Smooth muscle cell (in vitro differentiated cells): ENCODE data around the gene FASLG. TPM values are rescaled to one million over a fixed set of nuclear protein-coding genes. Genes with fewer than 3 reads are reported as not detected.

Experiments used
- DNase-seq: peaks from one replicate; lab custom pipeline; 2025; ENCODE audit not compliant: unreplicated experiment; lab: John Stamatoyannopoulos, UW
- H2AFZ ChIP-seq: fragments of 200-600 bp; sonication (generic); 2 replicates; pipeline ENCODE4 v1.6.0; 2016; ENCODE audit warnings: antibody characterized with exemption, low read depth, mild to moderate bottlenecking
- H3F3A ChIP-seq: fragments of 200-600 bp; sonication (generic); 2 replicates; pipeline ENCODE4 v1.6.0; 2017; ENCODE audit warnings: antibody characterized with exemption, low read depth
- H3K27ac ChIP-seq: fragments of 200-600 bp; sonication (generic); 2 replicates; pipeline ENCODE4 v1.5.1; 2016; ENCODE audit warnings: low read depth, mild to moderate bottlenecking
- H3K27me3 ChIP-seq: fragments of 200-600 bp; sonication (generic); 2 replicates; pipeline ENCODE4 v1.6.1; 2016; ENCODE audit warnings: low read depth, mild to moderate bottlenecking
- H3K36me3 ChIP-seq: fragments of 200-600 bp; sonication (generic); 2 replicates; pipeline ENCODE4 v1.5.1; 2016; ENCODE audit warnings: low read depth
- H3K4me1 ChIP-seq: fragments of 200-600 bp; sonication (generic); 2 replicates; pipeline ENCODE4 v1.5.1; 2016; ENCODE audit warnings: low read depth
- H3K4me2 ChIP-seq: fragments of 200-600 bp; sonication (generic); 2 replicates; pipeline ENCODE4 v1.6.0; 2016; ENCODE audit warnings: mild to moderate bottlenecking
- H3K4me3 ChIP-seq: fragments of 200-600 bp; sonication (generic); 2 replicates; pipeline ENCODE4 v1.5.1; 2016; ENCODE audit warnings: mild to moderate bottlenecking
- H3K79me2 ChIP-seq: fragments of 200-600 bp; sonication (generic); 2 replicates; pipeline ENCODE4 v1.6.0; 2016; ENCODE audit warnings: low read depth, mild to moderate bottlenecking
- H3K9ac ChIP-seq: fragments of 200-600 bp; sonication (generic); 2 replicates; pipeline ENCODE4 v1.6.0; 2016; ENCODE audit warnings: low read depth
- H3K9me3 ChIP-seq: fragments of 200-600 bp; sonication (generic); replicated peaks from 2 replicates; pipeline ENCODE4 v1.5.1; 2016; ENCODE audit warnings: low read depth
- H4K20me1 ChIP-seq: fragments of 200-600 bp; sonication (generic); 2 replicates; pipeline ENCODE4 v1.6.0; 2016; ENCODE audit warnings: low read depth
- CTCF ChIP-seq: fragments of 200-600 bp; sonication (generic); IDR thresholded peaks from 2 replicates; pipeline ENCODE4 v1.5.1; 2017; ENCODE audit warnings: borderline replicate concordance, mild to moderate bottlenecking, antibody characterized with exemption; ENCODE audit not compliant: insufficient read depth, poor library complexity, severe bottlenecking
- WGBS: methylation state at CpG from one replicate; pipeline ENCODE4 v1.1.7; 2016; ENCODE audit warnings: low lambda C conversion rate; 5-methylcytosine and 5-hydroxymethylcytosine counted together
- polyA plus RNA-seq: library from polyadenylated mRNA; unstranded; fragments of >200 nt; fragmentation: Nextera tagmentation; extraction: Ambion mirVana; gene quantifications from 2 replicates; pipeline ENCODE4 v1.2.1, GENCODE V29; 2016
- total RNA-seq: library from RNA; depleted of rRNA; stranded (reverse); fragments of >200 nt; gene quantifications from 2 replicates; pipeline ENCODE4 v1.2.3, GENCODE V29; 2014

FASLG gene
- total RNA-seq (not detected in 2 replicates), polyA plus RNA-seq (not detected in 2 replicates)

GRCh38 chr1:172658871-172659453 is at the start of gene FASLG:
TSS of gene FASLG (plus strand) at chr1:172659103. CDS start at chr1:172659202, 99 bp downstream.
- Histone ChIP-seq H2AFZ (no peak within 1 kb of the TSS), H3K9me3 (no peaks in the 10 kb centered on the region), H3K4me2 (no peak within 1 kb of the TSS), H4K20me1 (no peaks in the 10 kb centered on the region), H3K27me3 (no peaks in the 10 kb centered on the region), H3K27ac (no peak within 1 kb of the TSS), H3F3A (no peaks in the 10 kb centered on the region), H3K9ac (no peak within 1 kb of the TSS), H3K36me3 (no peaks in the 10 kb centered on the region), H3K4me3 (no peak within 1 kb of the TSS), H3K4me1 (no peaks in the 10 kb centered on the region), H3K79me2 (no peaks in the 10 kb centered on the region)
- 76% methylated on average over 11 of the region's 11 CpGs for WGBS
- DNase-seq, result no peak
- TF ChIP-seq CTCF, result no peak

- Histone ChIP-seq H3K4me1 (no peaks in the 10 kb centered on the region), H3F3A (no peaks in the 10 kb centered on the region), H2AFZ (no peak overlapping the region), H4K20me1 (peaks cover 3% of the 10 kb centered on the region), H3K36me3 (peaks cover 3% of the 10 kb centered on the region), H3K79me2 (peaks cover 5% of the 10 kb centered on the region), H3K9ac (no peak overlapping the region), H3K9me3 (no peaks in the 10 kb centered on the region), H3K4me3 (no peak overlapping the region), H3K27me3 (no peaks in the 10 kb centered on the region), H3K4me2 (no peak overlapping the region), H3K27ac (no peak overlapping the region)
- no peak for DNase-seq
- TF ChIP-seq CTCF, result peak; percentile 25
- WGBS, result 94% methylated on average over 3 of the region's 3 CpGs
Measured at GRCh38 chr1:172609528-172609927, 49.4 kb upstream of the FASLG start.

GRCh38 chr1:172612478-172612877 is 46.4 kb upstream of the FASLG start:
- 95% methylated on average over 2 of the region's 2 CpGs for WGBS

More at GRCh38 chr1:172612478-172612877, 46.4 kb upstream of the FASLG start:
- Histone ChIP-seq H3F3A (no peaks in the 10 kb centered on the region), H3K9me3 (no peaks in the 10 kb centered on the region), H3K9ac (no peak overlapping the region), H3K4me3 (no peak overlapping the region), H3K79me2 (no peaks in the 10 kb centered on the region), H3K4me1 (no peaks in the 10 kb centered on the region), H3K4me2 (no peak overlapping the region), H3K27me3 (no peaks in the 10 kb centered on the region), H3K27ac (no peak overlapping the region), H4K20me1 (no peaks in the 10 kb centered on the region), H3K36me3 (peaks cover 3% of the 10 kb centered on the region), H2AFZ (no peak overlapping the region)
- TF ChIP-seq CTCF, result no peak
- DNase-seq, result no peak
